Activated CD4-positive, CD25-positive, alpha-beta regulatory T cell (primary cell): Measurements from ENCODE around the gene NLGN2.

ENCODE experiments used
- DNase-seq, 4 experiments: peaks; one replicate each; lab custom pipeline; 2025; lab: John Stamatoyannopoulos, UW

The NLGN2 gene

DNA sequence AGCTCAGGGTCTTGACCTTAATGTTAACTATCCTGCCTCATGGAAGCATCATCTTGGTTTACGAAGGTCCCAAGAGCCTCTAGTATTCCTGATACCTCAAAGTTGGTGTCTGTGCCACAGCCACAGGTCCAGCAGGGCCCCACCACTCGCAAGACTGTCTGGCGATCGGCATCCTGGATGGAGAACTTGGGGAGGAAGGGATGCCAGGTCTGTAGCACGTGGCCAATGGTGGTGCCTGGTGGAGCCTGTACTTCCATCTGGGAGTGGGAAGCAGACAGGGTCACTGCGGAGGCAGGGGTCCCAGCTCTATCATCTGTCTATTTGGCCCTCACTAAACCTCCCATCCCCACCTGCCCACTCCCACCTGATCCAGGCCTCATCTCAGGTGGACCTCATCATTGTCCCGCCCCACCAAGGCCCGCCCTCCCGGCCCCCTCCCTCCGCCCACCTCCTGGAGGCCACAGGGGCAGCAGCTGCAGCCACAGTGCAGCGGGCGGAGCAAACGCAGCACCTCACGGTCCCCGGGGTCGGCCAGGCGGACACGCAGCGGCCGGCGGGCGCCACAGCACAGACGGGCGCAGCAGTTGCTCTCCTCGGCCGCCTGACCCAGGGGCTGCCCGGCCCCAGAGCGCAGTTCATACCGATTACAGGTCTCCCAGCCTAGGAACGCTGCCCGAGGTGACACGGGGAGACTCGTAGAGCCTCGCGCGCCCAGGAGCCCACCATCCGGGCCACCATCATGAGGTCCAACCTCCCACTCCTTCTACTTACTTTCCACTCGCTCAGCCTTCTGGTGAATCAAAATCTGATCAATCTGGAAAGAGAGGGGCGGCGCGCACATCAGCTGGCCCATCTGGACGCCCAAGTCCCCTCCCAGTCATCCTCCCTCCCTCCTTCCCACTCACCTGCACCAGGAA is 14.7 kb upstream of the NLGN2 start:
- DNase-seq: no peak

DNA sequence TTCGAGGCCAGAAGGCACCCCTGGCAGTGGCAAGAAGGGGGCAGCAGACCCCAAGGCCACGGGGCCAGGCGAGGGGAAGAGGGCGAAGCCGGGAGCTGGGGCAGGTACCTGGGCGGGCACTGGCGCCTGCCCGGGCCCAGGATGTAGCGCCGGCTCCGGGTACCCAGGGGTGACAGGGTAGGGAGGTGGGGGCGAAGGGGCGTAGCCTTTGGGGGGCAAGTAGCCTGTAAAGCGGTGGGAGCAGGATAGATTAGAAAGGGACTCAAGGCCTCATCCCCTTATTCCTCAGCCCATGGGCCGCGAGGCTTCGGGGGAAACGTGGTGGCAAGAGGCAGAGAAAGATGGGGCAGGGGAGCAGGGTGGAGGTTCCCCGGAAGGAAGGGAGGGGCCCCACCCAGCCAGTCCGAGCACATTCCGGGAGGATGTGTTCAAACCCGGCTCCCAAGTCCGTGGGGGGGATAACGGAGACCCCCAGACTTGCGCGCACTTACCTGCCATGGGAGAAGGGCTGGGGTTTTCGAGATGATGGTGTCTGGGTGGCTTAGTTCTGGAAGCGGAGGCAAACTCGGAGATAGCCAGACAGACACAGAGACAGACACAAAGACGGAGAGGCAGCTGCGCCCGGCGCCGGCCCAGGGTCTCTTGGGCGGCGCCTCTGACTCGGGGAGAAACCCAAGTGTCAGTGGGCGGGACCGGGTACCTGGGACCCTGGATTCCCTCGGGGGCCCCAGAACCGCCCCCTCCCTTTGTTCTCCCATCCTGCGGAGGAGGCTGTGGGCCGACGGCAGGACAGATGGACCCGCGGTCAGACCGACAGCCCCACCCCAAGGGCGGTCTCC is 13.8 kb upstream of the NLGN2 start:
- peak in 2 of 4 experiments; percentile 46 to 52 for DNase-seq

DNA sequence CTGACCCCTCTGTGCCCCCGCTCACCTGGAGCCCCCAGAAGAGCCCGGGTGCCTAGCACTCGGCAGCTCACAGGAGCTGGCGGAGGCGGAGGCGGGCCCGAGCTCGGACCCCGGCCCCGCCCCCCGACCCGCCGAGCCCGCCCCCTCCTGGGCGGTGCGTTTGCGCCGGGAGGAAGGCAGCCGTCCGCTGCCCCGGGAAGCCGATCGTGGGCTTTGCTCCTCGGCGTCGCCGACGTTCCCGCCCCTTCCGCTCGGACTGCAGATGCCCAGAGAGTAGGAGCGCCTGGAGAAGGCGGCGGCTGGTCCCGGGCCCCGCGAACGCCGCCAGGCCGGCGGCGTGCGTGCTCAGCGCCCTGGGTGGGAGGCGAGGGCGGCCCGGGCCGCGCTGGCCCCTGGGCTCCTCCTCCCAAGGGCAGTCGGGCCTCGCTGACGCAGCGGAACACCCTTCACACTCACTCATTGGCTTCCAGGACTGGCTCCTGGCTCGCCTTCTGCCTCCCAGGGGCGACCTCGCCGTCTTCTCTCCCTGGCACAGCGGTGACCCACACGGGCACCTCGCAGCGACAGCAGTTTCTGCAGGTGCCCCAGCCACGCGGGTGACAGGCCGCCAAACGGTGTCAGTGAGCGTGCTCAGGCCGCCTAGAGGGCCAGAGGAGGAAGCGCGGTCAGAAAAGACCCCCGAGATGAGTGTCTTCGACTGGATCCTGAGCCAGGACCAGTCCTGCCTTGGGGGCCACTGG is 13.0 kb upstream of the NLGN2 start, which contains the start of gene PLSCR3:
Gene PLSCR3 (minus strand): TSS at position 74 of the 740 bp plus-strand sequence. CDS start 415 bp downstream, outside the sequence.
- peak; percentile 66 to 74 (median 70) for DNase-seq

DNA sequence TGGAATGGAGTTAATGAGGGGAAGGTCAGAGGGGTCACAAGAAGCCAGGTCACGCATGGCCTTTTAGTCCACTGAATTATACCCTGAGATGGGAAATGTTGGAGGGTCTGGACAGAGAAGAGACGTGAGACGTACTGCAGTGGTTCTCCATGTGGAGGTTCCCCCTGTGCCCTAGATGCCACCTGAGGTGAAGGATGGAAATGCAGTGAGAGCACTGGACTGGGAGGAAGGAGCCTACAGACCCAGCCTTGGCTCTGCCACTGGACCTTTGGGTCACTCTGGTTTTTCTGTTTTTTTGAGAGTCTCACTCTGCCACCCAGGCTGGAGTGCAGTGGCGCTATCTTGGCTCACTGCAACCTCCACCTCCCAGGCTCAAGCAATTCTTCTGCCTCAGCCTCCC is 11.5 kb upstream of the NLGN2 start:
- no peak for DNase-seq

DNA sequence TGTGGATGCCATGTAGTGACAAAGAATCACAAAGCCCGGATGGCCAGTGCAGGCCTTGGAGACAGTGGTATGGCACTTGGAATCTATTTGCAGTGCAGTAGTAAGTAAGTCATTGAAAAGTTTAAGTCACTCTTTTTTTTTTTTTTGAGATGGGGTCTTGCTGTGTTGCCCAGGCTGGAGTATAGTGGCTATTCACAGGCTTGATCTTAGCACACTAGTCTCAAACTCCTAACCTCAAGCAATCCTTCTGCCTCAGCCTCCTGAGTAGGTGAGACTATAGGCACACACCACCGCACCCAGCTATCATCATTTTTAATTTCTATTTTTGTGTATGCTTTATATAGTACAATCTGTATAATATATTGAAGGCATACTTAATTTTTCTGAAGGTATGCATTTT is 9.0 kb upstream of the NLGN2 start:
- DNase-seq: no peak

DNA sequence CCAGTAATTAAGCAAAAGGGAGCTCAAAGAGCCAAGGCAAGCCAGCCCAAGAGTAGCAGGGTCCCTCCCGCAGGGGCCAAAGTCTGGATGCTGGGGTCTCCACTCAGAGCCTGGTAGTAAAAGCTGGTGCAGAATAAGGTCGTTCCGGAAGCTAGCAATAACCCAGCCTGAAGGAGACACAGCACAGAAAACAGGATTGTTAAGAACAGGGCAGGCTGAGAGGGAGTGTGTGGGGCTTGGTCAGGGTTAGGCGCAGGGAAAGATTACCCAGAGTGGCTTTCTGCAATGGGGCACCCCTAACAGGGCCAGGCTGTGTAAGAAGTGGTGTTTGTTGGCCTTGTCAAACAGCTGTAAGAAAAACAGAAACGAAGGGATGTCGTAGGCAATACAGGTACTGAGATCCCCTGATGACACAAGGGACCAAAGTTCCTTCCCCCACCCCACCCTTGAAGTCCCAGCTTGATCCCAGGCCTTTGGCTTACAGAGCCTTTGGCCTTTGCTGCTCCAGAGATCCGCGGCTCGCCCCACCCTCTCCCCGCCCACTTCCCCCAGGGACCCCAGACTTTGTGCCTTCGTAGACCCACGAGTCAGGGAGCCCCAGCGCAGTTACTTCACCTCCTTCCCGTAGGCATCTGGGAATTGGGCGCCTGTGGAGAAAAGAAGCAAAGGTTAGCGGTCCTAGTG is 4.5 kb upstream of the NLGN2 start:
- no peak for DNase-seq

DNA sequence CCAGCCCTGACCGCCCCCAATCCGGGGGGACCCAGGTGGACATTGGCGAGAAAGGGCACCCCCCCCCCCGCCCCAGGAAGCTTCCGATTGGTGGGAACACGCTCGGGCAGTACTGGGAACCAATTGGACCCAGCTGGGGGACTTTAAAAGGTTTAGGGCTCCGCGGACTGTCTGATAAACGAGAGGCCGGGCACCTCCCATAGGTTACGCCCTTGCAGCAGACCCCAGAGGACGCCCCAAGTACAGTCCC is 4.0 kb upstream of the NLGN2 start:
- no peak for DNase-seq

DNA sequence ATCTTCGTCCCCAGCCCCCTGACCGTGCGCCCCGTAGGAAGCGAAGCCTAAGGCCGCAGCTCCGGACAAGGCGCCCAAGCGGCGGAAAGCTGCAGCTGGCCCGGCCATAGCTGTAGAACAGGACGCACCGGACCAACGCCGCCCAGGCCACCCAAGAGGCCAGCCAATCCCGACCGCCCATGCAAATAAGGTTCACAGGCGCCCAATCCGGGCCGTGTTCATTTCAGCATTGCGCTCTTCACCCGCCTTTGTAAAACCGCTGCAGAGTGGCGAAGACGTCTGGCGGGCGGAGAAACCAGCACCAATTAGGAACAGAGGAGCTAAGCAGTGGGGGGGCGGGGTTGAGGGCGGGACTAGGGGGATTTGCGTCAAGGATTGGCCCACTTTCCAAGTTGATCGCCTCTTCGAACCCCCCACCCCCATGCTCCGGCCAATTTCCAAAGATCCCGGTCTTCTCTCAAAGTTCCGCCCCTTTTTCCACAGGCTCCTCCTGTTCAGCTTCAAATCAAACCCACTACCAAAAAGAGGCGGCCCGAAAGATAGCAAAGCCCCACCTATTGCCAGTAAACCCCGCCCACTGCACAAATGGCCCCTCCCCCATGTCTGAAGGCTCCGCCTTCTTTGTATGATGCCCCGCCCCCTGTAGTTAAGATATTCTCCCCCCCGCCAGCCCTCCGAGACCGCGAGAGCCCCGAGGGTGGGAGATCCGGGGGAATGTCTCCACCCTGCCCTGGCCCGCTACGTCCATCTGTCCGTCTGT is 3.5 kb upstream of the NLGN2 start, which contains the start of gene TMEM256:
Gene TMEM256 (minus strand): TSS at position 121 of the 760 bp plus-strand sequence. CDS start 13 bp downstream, at position 108.
- peak; percentile 87 to 92 (median 88) for DNase-seq

DNA sequence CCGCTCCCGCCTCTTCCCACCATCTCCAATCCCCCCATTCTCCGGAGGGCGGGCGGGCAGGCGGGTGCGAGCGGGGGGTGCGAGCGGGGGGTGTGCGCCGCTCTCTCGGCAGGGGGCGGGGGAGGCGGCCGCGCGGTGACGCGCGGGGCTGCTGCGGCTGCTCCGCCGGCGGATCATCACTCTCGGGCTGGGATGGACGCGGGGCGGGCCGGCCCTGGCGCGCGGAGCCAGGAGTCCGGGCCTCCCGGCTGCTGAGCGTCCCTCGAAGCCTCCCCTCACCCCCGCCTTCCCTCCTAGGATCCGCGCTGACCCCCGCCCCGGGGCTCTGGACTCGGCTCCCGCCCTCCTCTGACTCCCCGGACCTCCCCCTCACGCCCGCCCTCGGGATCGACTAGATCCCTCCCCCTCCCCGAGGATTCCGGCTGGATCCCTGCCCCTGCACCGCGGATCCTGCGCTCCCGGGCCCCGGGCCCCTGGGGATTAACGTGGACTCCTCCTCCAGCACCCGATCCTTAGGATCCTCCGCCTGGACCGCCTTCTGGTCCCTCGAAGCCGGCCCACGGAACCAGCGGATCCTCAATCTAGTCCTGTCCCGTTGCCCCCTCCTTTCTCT is 2.8 kb upstream of the NLGN2 start:
- peak; percentile 65 to 70 (median 68) for DNase-seq

DNA sequence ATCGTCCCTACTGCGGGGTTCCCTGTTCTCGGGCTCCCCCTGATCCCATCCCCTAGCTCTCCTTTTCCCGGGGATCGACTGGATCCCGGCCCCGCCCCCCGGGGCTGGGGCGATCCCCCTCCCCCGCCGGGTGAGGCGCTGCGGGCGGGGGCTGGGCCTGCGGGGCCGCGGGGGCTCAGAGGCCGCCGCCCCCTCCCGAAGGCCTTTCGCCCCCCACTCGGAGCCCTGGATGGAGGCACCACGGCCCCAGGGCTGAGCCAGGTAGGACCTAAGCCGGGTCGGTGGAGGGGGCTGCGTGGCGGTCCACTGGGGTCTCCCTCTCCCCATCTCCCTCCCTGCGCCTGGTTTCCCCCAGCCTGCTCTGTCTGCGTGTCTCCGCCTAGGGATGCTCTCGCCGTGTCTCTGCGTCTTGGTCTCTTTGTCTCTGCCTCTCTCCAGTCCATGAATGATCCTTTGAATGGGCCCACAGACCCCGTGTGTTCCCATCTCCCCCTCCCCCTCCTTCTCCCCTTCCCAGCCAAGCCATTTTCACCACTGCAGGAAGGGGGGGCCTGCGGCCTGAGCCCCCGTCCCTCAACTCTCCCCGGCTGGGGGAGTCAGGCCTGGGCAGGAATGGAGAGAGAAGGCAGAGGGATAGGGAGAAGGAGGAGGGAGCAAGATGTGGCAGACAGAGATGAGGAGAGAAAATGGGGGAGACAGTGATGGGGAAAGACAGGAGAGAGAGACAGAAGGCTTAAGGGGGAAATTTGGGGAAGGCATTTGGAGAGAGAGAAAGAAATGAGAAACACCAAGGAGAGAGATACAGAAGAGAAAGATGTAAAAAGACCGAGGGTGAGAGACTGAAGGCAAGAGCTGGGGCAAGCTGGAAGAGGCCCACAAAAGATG is 2.1 kb upstream of the NLGN2 start:
- no peak for DNase-seq

DNA sequence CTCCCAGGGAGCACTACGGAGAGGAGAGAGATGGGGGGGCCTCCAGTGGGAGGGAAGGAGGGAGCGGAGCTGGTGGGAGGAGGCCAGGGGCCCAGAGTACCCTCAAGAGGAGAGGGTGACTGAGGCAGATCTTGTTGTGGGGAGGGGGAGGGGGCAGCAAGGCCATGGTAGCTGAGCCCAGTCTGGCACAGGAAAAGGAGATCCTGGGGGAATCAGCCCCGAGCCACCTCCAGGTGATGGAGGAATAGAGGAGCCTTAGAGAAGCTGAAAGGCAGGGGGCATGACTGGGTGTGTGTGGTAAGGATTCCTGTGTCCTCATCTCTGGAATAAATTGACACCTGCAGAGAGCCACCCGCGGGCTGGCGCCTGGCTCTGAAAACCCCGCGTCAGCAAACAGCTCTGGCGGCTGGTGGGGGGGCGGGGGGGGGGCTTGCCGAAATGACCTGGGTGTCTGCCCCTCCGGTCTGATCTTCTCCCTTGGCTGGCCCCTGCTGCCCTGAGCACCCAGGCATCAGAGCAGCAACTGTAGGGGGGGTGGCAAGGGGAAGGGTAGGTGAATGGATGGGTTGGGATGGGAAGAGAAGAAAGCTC is 1.3 kb upstream of the NLGN2 start:
- no peak for DNase-seq

DNA sequence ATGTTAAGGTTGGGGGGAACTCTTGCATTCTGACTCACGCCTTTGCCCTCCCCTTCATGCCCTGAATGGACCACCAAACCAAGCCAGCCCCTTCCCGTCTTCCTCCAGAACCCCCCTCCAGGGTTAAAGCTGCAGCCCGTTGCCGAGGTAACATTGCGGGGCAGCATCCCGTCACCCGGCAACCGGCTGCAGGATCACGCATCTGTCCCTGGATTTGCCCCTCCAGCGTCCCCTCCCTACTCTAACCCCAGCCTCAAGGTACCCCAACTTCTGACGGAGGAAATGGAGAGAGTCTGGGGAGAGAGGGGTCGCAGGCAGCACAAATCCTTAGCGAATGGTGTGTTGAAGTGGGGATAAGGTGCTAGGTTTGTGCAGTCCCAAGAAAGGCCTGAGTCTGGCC is 563 bp upstream of the NLGN2 start:
- DNase-seq: no peak

DNA sequence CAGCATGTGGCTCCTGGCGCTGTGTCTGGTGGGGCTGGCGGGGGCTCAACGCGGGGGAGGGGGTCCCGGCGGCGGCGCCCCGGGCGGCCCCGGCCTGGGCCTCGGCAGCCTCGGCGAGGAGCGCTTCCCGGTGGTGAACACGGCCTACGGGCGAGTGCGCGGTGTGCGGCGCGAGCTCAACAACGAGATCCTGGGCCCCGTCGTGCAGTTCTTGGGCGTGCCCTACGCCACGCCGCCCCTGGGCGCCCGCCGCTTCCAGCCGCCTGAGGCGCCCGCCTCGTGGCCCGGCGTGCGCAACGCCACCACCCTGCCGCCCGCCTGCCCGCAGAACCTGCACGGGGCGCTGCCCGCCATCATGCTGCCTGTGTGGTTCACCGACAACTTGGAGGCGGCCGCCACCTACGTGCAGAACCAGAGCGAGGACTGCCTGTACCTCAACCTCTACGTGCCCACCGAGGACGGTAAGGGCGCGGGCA is 645 bp downstream of the NLGN2 start:
- no peak for DNase-seq

DNA sequence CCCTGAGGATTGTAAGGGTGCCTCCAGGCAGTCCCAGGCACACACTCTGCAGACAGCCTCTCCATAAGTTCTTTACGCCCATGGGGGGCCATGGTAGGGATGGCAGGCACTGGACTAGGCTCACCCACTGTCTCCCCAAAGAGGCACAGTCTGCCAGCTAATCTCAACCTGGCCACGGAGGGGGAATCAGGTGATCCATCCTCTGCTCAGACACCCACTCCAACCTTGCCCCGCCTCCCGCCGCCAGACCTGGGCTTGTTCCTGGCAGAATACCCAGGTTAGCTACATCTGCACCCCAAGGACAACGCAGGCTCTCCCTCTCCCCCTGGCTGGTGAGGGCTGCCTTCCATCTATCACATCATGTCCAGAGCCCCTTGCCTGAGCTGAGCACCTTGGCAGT is 1.2 kb downstream of the NLGN2 start:
- no peak for DNase-seq

DNA sequence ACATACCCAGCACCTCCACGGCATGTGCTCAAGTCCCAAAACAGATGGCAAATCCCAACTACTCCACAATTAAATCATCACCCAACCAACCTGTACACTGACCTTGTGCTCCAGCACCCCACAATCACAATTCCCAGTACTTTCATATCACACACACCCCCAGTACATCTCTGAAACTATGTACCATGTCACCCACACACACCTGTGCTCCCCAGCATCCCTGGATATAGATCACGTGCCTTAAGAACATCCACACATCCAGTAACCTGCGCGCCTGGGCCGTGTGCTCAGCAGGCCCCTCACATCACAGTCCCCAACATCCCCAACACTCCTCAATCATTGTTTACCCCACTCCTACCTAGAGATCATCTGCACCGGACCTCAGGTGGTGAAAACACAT is 2.1 kb downstream of the NLGN2 start:
- DNase-seq: no peak

DNA sequence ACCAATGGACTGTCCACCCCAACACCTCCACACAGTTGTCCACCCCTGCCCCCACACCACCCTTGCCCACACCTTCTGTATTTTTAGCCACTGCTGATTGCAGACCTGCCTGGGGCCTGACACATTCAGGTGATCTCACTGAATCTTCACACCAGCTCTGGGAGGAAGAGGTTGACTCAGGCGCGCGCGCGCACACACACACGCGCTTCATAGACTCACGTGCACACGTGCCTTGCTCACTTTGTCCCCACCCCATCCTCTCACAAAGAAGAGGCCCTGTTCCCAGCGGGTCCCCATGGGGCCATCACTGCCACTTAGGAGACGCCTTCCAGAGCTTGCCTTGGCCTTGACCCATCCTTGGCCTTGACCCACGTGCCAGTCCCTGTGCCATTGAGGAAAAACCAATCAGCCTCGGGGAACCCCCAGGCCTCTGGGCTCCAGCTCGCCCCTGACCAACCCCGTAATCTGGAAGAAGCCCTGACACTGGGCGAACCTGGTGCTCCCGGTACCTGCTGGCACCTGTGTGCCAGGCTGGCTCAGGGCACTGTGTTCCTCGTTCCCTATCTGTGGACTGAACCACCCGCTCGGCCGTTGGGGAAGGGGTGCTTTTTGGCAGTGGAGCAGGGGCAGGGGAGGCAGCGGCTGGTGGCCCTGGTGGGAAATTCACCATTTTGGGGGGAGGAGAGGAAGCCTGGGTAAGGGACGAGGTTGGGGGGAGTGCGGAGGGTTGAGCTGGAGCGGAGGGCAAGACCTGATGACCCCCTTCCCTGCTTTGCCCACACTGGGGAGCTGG is 3.2 kb downstream of the NLGN2 start:
- DNase-seq: no peak

DNA sequence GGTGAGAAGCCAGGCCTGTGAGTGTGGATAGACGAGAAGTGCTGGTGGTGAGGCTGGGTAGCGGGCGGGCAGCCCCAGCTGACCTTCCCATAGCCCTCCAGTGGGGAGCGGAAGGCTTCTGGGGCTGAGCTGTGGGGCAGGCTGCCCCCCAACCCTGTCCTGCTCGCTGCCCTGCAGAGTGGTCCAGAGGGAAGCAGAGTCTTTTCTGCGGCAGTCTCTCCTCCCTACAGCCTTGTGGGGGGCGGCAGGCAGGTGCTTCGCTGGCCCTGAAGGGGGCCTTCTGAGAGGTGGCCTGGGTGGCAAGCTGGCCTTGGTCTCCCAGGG is 3.7 kb downstream of the NLGN2 start:
- DNase-seq: no peak

DNA sequence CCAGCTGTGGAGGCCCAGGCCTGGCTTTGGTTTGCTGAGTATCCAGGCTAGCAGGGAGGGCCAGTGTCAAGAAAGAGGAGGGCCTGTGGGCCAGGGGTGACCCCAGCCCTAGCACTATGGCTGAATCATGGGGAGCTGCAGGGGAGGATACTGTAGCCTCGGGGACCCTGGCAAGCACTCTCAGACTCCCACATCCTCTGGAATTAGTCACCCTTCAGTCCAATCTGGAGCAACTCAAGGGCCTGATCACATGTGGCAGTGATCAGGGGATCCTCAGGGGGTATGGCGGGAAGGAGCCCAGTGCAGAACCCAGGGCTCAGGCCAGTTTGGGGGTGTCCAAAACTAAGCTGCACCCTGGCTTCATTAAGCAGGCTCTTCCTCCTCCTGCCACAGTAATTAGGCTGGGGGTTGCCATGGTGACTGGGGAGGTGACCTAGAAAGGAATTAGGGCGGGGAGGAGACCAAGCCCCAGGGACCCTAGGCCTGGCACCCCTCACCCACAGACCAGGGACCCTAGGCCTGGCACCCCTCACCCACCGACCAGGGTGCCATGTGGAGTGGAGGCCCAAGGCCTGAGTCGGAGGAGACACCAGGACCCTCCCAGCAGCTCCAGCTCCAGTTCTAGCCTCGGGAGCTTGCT is 5.8 kb downstream of the NLGN2 start:
- DNase-seq: no peak
